ENCODE data around the gene GLIS1.

The GLIS1 gene

GRCh38 chr1:53508056-53508990, 230.6 kb downstream of the GLIS1 start:
- TF ChIP-seq CTCF (conservative IDR thresholded peaks at IDR 0.05; ENCODE audit: low read depth, low read length) = no peak
- no peak overlapping the region for H3K4me3 ChIP-seq (ENCODE audit: low read depth, low read length)
- DNase-seq (ENCODE audit: low read depth) = no peak

GRCh38 chr1:53507116-53507820, 231.7 kb downstream of the GLIS1 start:
- H3K4me3 ChIP-seq (ENCODE audit: low read depth, low read length) = no peak overlapping the region
- no peak for TF ChIP-seq CTCF (conservative IDR thresholded peaks at IDR 0.05; ENCODE audit: low read depth, low read length)
- no peak for DNase-seq (ENCODE audit: low read depth)

DNA sequence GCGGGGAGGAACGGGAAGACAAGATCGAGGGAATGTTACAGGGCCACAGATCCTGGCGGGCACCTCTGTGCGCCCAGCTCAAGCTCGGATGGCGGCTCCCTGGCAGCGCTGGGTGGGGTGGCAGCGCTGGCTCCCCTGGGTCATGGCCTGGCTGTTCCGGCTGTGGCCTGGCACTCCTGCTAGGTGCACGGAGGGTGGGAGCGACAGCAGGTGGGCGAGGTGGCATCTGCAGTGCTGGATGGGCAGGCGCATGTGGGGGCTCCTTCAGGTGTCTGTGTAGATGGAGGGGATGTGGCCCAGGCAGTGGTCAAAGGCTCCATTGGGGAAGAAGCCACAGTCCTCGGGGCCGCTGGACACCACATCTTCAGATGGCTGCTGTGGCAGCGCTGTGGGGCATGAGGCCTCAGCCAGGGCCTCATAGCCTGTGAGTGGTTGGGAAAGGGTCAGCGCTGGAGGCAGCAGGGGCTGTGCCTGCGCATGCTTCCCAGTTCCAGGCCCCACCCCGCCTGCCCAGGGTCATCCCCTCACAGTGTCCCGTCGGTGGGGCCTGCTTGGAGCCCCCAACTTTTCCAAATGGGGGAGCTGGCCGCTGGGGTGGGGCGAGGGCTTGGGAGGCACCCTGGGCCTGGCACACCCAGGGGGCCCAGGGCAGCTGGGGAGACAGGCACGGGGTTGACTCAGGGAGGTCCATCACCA, 232.5 kb downstream of the GLIS1 start:
- no peak for DNase-seq (ENCODE audit: low read depth)
- no peak for TF ChIP-seq CTCF (conservative IDR thresholded peaks at IDR 0.05; ENCODE audit: low read depth, low read length)
- no peak overlapping the region for H3K4me3 ChIP-seq (ENCODE audit: low read depth, low read length)

DNA sequence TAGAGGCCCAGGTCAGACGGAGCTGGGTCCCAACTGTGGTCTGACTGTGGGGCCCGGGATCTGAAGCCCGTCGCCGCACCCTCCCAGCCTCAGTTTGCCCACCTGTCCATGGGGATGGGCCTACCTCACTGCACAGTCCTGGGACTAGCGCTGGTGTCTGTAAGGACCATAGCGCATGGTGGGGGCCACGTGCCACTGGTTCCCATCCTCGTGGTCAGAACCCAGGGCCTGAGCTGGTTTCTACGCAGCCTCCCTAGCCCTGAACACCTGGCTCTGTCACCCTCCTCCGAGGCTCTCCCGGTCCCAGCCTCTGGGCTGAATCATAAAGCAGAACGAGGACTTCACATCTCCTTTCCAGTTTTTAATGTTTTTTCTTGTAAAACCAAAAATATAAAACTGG, 233.1 kb downstream of the GLIS1 start:
- no peak for DNase-seq (ENCODE audit: low read depth)
- no peak for TF ChIP-seq CTCF (conservative IDR thresholded peaks at IDR 0.05; ENCODE audit: low read depth, low read length)
- no peak overlapping the region for H3K4me3 ChIP-seq (ENCODE audit: low read depth, low read length)

- no peak for TF ChIP-seq CTCF (conservative IDR thresholded peaks at IDR 0.05; ENCODE audit: low read depth, low read length)
- no peak for DNase-seq (ENCODE audit: low read depth)
These were observed 233.6 kb downstream of the GLIS1 start for GRCh38 chr1:53505401-53505800.

GRCh38 chr1:53504901-53505300, 234.1 kb downstream of the GLIS1 start:
- H3K4me3 ChIP-seq (ENCODE audit: low read depth, low read length) = no peak overlapping the region
- no peak for DNase-seq (ENCODE audit: low read depth)
- no peak for TF ChIP-seq CTCF (conservative IDR thresholded peaks at IDR 0.05; ENCODE audit: low read depth, low read length)

More at GRCh38 chr1:53505401-53505800, 233.6 kb downstream of the GLIS1 start:
- no peak overlapping the region for H3K4me3 ChIP-seq (ENCODE audit: low read depth, low read length)
